Hepatocyte (in vitro differentiated cells): ENCODE data around the gene FARP2.

Source experiments
- EZH2 ChIP-seq: fragments of 200-600 bp; sonication (generic); IDR thresholded peaks from 2 replicates; pipeline ENCODE4 v1.6.1; 2016; ENCODE audit warnings: antibody characterized with exemption, mild to moderate bottlenecking, borderline replicate concordance
- EZH2phosphoT487 ChIP-seq: fragments of 200-600 bp; sonication (generic); IDR thresholded peaks from one replicate; pipeline ENCODE4 v1.6.1; 2018; ENCODE audit warnings: antibody characterized with exemption, mild to moderate bottlenecking, low read depth, moderate library complexity; ENCODE audit not compliant: unreplicated experiment, severe bottlenecking
- TF ChIP-seq, protein P1 (sequence below): fragments of 200-600 bp; sonication (generic); IDR thresholded peaks from 2 replicates; pipeline ENCODE4 v1.5.1; 2016; ENCODE audit warnings: antibody characterized with exemption, mild to moderate bottlenecking; ENCODE audit not compliant: poor library complexity

GRCh38 chr2:241324775-241325174 lies 31.3 kb upstream of the FARP2 start:
- no peak for TF ChIP-seq EZH2
- TF ChIP-seq, protein P1, sequence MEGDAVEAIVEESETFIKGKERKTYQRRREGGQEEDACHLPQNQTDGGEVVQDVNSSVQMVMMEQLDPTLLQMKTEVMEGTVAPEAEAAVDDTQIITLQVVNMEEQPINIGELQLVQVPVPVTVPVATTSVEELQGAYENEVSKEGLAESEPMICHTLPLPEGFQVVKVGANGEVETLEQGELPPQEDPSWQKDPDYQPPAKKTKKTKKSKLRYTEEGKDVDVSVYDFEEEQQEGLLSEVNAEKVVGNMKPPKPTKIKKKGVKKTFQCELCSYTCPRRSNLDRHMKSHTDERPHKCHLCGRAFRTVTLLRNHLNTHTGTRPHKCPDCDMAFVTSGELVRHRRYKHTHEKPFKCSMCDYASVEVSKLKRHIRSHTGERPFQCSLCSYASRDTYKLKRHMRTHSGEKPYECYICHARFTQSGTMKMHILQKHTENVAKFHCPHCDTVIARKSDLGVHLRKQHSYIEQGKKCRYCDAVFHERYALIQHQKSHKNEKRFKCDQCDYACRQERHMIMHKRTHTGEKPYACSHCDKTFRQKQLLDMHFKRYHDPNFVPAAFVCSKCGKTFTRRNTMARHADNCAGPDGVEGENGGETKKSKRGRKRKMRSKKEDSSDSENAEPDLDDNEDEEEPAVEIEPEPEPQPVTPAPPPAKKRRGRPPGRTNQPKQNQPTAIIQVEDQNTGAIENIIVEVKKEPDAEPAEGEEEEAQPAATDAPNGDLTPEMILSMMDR: no peak
- no peak for TF ChIP-seq EZH2phosphoT487
